Activated CD4-positive, CD25-positive, alpha-beta regulatory T cell treated with anti-CD3 and anti-CD28 coated beads, Interleukin-2, amount 50 U/mL, for 24 hours (primary cell): ENCODE results near the gene KIZ.

Experiments used
- ATAC-seq, 2 donors: fragments of 150-1000 bp; cut with Tn5 transposase; one replicate each; pipeline ENCODE4 v1.10.0; 2021; ENCODE audit warnings: mild to moderate bottlenecking in 1 of 2, moderate library complexity in 1 of 2

The KIZ gene, protein sequence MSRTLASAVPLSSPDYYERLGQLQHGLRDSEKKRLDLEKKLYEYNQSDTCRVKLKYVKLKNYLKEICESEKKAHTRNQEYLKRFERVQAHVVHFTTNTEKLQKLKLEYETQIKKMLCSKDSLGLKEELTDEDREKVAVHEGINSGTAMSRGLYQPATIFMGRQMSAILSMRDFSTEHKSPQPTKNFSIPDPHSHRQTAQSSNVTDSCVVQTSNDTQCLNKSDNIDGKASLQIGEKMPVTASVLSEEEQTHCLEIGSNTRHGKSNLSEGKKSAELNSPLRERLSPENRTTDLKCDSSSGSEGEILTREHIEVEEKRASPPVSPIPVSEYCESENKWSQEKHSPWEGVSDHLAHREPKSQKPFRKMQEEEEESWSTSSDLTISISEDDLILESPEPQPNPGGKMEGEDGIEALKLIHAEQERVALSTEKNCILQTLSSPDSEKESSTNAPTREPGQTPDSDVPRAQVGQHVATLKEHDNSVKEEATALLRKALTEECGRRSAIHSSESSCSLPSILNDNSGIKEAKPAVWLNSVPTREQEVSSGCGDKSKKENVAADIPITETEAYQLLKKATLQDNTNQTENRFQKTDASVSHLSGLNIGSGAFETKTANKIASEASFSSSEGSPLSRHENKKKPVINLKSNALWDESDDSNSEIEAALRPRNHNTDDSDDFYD

DNA sequence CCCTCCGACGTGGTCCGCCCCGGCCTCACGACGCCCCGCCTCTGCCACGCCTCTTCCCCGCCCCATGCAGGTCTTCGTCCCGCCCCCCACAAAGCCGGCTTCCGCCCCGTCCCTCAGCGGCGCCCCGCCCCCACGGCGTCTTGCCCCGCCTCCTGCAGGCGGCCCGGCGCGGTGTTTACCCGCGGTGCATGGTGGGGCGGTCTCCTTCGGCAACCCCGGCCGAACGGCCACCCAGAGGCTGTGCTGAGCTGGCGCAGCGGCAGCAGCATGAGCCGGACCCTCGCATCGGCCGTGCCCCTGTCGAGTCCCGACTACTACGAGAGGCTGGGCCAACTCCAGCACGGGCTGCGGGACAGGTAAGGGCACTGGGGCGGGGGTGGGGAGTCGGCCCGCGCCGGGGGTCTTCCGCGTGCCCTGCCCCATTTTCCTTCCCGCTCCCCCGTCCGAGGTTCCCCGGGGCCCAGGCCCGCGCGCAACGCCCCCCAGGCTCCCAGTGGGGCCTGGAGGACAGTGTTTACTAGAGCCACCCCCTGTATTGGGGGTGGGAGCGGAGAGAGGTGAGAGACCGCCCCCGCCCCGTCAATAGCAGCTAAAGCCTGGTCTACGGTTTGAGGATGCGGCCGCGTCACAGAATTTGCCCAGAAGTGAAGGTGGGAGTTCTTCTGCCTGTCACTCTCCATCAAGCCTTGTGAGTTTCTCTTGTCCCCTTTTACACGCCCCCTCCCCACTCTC, at the start of gene KIZ:
TSS of gene KIZ (plus strand) at position 234 of the 732 bp plus-strand sequence. CDS start at position 268, 34 bp downstream.
- ATAC-seq: peak; percentile 97 to 98

DNA sequence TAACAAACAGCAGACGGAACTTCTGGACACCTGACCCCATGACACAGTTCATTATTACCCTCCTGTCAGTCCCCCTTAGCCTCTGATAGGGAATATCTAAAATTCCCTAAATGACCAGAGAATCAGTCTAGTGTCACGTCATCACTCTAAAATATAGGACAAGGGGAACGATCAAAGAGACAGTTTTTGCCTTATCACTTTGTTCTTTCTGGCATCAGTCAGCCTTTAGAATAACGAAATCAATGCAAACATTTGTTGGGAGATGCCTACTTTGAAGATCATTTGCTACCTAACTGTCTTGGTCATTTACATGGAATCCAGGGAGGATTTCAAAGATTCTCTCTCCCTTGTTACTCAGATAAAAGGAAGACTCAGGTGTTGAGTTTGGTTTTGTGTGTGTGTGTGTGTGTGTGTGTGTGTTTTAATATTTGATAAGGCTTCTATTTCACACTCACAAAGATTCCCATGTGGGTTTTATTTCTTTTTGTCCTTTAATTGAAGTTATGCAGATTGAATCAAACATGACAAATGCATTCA, 48.0 kb upstream of the KIZ start:
- no peak for ATAC-seq

DNA sequence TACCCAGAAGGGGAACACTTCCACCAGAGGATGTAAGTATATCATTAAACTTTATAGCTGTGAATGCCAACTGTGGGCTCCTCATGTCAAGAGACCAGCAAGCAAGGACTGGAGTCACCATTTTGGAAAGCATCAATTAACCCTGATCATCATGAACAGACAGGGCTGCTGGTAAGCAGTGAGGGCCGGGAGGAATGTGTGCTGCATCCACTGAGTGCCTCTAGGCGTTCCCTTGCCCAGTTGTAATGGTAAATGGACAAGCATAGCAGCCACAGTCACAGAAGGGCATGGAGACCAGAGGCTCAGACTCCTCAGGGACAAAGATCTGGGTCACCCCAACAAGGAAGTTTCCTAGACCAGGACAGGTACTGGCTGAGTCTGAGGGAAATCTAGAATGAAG, 43.3 kb upstream of the KIZ start:
- ATAC-seq: no peak

DNA sequence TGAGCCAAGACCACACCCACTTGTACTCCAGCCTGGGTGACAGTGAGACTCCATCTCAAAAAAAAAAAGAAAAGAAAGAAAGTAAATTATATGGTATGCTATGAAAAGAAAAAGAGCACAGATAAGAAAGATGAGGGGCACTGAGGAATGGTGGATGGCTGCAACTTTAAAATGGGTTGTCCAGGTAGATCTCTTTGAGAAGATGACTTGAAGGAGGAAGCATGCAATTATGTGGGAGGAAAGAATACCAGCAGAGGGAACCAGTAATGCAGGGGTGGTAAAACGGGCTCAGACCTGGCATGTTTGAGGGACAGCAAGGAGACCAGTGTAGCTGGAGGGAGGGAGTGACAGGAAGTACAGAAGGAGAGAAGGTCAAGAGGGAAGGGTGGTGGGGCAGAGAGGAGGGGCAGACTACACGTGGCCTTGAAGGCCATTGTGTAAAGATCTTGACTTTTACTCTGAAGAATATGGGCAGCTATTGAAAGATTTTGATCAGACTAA, 42.0 kb upstream of the KIZ start:
- no peak for ATAC-seq

DNA sequence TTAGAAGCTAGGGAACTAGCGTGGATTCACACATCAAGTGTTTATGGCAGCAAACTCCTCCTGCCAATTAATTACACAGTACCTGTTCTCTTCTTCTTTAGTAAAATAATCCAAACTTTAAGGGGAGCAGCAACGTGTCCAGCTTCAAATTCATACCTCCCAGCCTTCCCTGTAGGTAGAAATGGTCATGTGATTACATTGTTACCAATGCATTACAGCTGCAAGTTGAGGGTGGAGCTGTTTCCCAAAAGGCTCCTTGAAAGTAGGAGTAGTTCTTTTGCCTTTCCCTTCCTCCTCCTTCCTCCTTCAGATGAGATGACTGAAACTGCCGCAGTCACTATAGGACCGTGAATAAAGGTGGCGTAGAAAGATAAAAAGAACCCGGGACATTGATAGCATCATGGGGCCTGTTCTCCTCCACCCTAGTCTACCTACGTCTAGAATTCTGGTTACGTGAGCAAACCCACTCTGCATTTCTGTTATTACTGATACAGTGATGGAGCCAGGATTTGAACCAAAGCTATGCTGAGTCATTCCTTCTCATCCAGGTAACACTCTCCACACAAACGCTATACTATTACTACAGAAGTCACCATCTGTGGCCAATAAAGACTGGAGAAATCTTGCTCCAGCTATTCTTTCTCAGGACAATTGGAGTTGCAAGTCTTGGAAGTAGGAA, 37.9 kb upstream of the KIZ start:
- ATAC-seq: no peak

DNA sequence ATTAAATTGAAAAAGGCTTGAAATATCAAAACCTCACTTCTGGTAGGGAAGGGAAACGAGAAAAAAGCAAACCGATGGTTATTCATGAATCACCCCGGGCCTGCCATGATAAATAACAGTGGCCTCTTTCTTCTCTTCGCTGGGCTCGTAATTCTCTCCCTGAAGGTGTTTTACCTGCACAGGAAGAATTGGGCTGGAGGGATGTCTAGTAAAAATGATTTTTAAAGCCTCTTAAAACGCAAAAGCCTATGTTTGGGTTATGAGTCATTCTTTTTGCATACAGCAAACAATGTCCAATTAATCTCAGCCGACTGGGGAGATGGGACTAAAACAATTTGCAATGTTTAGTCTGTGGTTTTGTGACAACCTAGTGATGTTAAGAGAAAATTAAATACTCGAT, 36.5 kb upstream of the KIZ start:
- no peak for ATAC-seq

DNA sequence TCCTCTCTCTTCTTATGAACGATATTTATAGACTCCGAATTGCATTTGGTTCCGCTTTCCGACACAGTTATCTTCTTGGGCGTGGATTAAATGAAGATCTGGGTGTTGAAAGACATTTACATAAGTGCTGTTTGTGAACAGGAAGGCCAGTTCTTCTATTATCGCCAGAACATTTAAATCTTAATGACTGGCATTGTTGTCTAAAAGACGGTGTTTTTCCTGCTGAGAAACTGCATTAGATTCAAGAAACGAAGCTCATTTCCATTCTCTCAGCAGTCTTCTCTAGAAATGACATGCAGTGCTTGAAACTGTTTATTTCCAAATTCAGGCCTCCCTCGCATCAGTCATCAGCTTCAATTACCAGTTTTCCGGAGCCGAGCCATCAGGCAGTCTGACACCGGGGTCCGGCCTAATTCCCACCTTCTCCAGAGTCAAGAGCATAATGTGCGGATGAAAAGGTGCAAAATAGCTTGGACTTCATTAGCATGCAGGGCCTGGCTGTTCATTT, 35.7 kb upstream of the KIZ start:
- ATAC-seq: no peak

DNA sequence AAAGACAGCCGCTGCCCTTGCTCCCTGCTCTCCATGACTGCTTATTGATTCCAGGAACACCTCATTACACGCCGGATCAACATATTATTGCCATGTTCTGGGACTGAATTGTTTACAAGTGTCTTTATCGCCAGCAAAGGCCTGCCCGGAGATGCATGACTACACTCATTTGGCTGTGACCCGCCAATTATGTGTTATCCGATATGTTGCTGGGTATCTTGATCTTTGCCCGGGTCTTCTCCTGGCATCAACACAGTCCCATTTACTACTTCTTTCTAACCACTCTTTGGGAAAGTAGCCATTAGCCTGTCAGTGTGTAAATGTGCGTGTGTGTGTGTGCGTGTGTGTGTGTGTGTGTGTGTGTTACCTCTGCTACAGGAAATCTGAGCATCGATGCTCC, 35.2 kb upstream of the KIZ start:
- no peak for ATAC-seq

DNA sequence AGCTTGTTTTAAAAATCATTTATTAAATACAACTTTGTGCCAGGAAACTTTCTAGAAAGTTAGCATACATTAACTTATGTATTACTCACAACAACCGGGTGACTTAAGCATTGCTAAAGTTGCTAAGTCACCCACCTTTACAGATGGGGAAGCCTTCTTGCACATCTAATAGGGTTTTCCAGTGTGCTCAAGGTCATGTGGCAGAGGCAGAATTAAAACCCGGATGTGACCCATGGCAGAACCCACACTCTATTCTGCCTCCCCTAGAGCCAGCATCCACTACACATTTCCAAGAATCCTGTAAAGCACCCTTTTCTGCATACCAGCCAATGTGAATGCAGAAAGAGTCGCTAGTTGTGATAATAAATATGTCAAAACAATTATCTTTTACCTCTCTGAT, 33.1 kb upstream of the KIZ start:
- ATAC-seq: no peak

DNA sequence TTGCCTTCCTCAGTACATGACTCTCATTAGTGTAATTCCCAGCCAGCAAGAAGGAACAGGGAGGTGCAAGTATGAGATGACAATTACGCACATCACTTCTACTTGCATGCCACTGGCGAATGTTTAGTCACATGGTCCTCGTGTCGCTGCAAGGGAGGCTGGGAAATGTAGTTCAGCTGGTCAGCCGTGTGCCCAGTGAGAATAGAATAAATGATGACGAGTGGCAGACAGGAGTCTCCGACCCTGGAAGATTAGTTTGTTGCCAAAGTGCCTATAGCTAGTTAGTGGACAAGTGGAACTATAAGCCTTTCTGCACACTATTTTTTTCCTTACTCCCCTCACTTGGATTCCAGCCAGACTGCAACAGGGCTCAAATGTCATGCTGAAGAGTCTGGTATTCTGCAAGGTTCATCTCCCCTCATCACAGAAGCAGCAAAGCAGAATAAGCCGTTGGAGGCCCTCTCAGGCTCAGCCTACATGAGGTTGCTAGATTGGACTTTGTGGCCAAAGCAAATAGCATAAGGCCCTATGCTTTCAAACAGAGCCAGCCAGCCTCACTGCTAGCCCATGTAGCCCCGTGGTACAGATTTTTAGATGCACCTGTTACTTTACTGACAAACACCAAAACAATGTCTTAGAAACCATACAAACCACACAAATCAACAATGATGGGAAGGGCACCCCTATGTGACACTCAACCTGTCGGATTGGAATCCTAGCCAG, 29.4 kb upstream of the KIZ start:
- ATAC-seq: no peak

DNA sequence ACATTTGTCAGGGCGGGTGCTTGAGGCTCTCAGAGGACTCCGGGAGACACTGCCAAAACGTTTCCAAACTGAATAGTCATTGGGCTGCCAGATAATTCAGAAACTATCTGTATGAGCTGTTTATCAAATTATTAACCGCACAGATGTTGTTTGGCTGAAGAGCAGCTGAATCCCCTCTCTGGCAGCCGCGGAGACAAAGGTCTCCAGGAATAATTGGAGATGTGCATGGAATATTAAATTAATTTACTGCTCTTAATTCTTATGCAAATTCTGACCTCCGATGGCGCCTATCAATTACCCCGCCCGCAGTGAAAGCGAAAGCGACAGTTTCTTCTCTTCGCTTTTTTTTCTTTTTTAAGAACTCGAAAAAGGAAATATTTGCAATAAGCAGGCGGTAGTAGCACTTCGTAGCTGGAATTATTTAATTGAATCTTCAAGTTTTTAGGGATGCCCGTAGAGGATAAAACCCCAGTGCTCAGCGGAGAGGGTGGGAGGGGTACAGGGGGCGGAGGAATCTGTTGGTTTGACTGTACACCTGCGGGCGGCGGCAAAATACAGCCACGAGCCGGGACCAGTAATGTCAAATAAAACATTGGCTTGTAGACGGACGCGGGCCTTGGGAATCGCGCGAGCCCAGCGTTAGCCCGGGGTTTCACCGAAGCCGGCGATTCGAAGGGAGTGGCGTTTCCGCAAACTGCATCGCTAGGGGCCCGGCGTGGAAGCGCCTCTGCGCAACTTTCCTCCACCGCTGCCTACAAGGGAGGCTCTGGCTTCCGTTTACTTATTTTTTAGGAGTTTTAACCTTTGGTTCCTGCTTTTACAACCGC, 25.9 kb upstream of the KIZ start:
- ATAC-seq: peak; percentile 57 to 75

DNA sequence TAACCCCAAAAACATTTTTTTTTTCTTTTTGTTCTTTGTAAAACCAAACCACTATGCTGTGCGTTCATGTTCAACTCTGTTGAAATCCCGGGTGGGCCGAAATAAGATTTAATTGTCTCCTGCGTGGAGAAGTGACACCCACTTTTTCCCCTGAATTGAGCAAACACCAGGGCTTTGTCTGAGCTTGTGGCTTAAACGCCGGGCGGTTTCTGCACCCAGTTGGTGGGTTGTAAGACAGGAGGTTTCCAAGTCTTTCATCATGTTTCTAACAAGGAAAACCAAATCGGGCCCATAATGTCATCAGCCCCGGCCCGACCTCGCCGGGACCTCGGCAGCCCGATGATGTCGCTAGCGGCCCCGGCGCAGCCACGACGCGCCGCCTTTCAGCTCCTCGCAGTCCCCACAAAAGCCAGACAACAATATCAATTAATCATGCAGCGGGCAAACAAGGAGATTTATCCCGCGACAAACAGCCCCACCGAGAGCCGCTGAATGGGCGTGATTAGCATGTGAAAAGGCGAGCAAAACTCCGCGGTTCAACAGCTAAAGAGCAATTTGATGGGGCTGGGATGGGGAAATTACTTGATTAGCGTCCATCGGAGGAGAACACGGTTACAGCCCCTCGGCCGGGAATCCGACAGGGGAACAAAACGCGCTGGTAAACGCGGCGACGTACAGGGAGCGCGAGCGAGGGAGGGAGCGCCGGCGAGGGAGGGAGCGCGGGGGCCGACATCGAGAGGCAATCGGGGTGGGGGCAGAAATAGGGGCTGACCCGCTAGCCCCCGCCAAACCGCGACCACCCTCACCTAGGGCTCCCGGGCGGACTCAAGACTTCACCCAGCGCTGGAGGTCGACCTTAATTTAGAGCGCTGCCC, 25.1 kb upstream of the KIZ start:
- no peak for ATAC-seq

DNA sequence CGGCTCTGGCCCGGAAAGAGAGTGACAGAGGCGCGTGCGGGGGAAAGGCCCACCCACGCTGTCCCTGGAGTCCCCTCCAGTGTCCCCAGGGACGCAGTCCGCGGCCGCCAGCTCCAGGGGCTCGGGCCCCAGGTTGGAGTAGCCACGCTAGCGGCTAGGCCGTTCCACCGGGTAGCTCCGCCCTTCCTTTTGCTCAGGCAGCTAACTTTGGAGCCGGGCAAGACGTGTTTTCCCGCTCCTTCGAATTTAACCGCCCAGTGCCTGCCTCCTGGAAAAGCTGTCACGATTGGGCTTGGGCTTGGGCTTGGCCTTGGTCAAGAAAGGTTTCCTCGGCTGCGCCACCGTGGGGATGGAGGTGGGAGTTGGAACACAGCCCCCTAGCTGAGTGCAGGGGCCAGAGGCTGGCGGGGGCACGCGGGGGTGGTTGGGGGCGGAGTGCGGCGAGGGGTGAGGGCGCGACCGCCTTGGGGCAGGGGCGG, 24.4 kb upstream of the KIZ start:
- no peak for ATAC-seq

DNA sequence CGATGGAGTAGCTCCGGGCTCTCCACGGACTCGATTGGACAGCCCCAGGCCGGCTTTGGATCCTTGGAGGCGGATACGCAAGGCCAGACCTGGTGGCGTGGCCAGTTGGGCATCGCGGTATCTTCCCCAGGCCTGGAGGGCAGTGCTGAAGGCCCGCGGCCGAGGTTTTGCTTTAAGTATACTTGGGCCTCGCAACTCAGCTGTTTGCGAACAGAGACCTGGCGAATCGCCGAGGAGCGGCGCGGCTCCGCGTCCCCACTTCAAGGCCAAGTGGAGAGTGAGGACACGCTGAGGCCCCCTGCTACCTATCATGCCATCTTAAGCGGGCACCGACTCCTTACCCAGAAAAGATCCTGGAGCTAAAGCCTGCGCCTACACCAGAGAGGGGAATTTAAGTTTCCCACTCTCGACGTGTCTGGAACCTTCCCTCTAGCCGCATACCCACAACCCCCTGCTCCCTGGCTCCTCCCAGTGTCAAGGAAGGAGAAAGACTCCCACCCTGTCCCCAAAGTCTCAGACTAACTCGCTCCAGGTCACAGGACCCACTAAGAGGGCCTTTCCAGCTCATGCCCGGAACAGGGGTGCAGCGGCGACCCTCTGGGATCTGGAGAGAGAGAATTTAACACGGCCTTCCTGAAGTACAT, 23.8 kb upstream of the KIZ start:
- ATAC-seq: no peak

DNA sequence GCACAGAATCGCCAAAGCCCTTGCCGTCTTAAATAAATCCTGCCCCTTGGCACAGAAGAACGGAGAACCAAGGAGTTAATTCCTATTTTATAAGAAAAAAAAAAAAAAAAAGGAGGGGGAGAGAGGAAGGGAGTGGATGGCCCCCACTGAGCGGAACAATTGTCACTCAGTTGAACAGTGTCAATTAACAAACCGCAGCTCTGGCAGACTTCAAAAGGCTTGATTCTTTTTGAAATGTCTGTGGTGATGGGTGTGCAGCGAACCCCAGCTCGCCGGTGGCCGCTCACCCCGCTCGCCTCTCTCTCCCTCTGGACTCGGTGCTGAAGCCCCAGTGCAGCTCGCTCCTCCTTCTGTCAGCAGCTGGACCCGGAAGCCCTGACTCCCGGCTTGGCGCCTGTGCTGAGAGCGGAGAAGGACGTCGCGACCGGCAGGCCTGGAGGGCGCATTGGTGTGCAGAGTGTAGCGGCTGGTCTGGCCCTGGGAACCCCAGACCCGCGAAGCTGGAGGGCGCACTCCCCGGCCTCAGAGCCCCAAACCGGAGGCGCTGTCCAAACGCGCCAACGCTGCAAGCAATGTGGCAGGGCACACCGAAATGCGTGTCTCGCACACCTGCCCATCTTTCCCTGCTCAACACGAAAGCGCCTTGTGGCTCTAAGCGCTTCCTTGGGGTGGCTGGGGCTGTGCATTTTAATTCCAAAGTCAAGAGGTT, 23.1 kb upstream of the KIZ start:
- ATAC-seq: peak; percentile 21 to 38

DNA sequence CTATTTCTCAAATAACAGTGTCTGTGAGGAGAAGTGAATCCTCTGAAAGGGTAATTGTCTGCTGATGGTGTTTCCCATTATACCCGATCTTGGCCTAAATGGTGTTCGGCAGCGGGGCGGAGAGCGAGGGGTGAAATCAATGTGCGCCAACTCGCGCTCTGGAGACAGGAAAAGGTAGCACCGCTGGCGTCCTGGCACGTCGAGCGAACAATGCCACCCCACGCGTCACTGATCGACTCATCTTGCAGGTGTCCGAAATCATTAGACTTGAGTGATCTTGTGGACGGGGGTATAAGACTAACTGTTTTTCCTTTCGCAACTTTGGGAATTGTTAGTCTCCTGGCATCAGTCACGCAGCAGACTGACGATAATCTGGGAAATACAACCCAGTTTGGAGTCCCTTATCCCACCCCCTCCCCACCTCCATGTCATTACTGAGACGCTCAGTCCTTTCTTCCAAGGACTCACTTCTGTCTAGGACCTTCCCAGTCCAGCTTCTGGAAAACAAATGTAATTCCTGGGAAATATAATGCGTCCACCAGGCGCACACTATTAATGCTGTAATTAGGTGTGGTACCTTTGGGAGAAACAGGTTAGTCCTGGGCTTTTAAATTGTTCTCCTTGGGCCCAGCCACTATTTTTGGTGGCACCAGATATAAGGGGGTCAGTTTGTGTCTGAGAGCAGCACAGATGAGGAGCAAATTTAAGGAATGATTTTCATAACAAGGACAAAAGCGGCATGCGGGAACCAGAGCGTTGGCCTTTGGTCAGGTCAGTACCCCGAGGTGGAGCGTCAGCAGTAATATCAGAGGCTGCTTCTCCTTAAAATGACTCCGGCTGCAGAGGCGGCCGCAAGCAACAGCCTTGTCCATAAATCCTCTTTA, 22.1 kb upstream of the KIZ start:
- no peak for ATAC-seq

DNA sequence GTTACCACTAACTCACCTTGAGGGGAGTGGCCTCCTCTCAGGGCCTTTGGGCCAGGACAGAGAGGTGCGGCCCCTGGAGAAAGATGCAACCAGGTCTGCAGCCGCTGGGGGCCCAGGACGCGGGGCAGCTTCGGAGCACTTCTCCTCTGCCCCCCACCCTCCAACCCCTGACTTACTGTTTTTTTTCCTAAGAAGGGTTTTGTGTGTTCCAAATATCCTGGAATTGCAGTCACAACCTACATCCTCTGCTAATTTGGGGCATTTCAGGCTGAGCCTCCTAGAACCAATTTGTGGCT, 21.5 kb upstream of the KIZ start:
- ATAC-seq: no peak

DNA sequence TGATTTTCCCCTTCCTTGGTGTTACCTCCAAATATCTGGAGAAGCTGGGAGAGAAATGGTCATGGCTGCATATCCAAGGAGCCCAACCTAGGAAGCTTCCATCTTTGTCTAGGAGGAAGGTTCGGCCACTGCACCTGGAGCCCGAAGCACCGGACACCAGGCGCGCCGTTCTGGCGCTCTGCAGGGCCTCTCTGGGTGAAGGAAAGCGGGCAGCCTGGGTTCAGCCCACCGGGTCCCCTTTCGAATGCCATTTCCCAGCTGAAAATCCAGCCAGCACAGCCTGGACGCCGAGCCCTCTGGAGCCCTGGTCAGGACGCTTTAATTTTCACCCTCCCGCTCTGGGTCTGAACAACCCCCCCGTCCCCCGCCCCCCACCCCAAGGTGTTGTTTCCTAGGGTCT, 21.0 kb upstream of the KIZ start:
- no peak for ATAC-seq
